HEK293T (cell line): ENCODE measurements around the gene ITPRID1.

Experiments
- CTCF ChIA-PET: fragments of 350-600 bp; formaldehyde crosslinking; extraction: SDS; loops from one replicate; lab custom pipeline; 2021; ENCODE audit warnings: antibody characterized with exemption, inconsistent platforms; lab: Yijun Ruan, JAX
- POLR2A ChIA-PET: fragments of 350-600 bp; formaldehyde crosslinking; extraction: SDS; loops from one replicate; lab custom pipeline; 2020; ENCODE audit warnings: antibody characterized with exemption, inconsistent platforms; lab: Yijun Ruan, JAX
- DNase-seq: peaks from one replicate; pipeline ENCODE4 v3.0.0; 2012; ENCODE audit warnings: mixed read lengths; ENCODE audit errors: extremely low spot score
- ARNT ChIP-seq: fragments of 450-650 bp; IDR thresholded peaks from 2 replicates; pipeline ENCODE4 v1.6.1; 2017; ENCODE audit warnings: mild to moderate bottlenecking
- BHLHE40 ChIP-seq: fragments of 450-650 bp; IDR thresholded peaks from 2 replicates; pipeline ENCODE4 v1.6.1; 2016; ENCODE audit warnings: mild to moderate bottlenecking, moderate library complexity, borderline replicate concordance
- CTBP1 ChIP-seq: fragments of 450-650 bp; IDR thresholded peaks from 2 replicates; pipeline ENCODE4 v1.6.1; 2016; ENCODE audit warnings: borderline replicate concordance
- ELF4 ChIP-seq: fragments of 450-650 bp; IDR thresholded peaks from 2 replicates; pipeline ENCODE4 v1.6.1; 2017; ENCODE audit warnings: antibody characterized with exemption
- FOXA1 ChIP-seq: fragments of 450-650 bp; IDR thresholded peaks from 2 replicates; pipeline ENCODE4 v1.6.1; 2016; ENCODE audit warnings: mild to moderate bottlenecking
- FOXK2 ChIP-seq: fragments of 450-650 bp; IDR thresholded peaks from 2 replicates; pipeline ENCODE4 v1.6.1; 2016; ENCODE audit warnings: mild to moderate bottlenecking
- FOXM1 ChIP-seq: fragments of 450-650 bp; IDR thresholded peaks from 2 replicates; pipeline ENCODE4 v1.6.1; 2017; ENCODE audit warnings: mild to moderate bottlenecking, borderline replicate concordance
- HDGF ChIP-seq: fragments of 450-650 bp; IDR thresholded peaks from 2 replicates; pipeline ENCODE4 v1.6.1; 2017; ENCODE audit warnings: antibody characterized with exemption, borderline replicate concordance
- L3MBTL2 ChIP-seq: fragments of 450-650 bp; conservative IDR thresholded peaks from 2 replicates; pipeline ENCODE4 v1.6.1; 2016; ENCODE audit warnings: mild to moderate bottlenecking
- LEF1 ChIP-seq: fragments of 450-650 bp; IDR thresholded peaks from 2 replicates; pipeline ENCODE4 v1.6.1; 2017; ENCODE audit warnings: mild to moderate bottlenecking, borderline replicate concordance
- NFRKB ChIP-seq: fragments of 450-650 bp; IDR thresholded peaks from 2 replicates; pipeline ENCODE4 v1.6.1; 2016; ENCODE audit warnings: mild to moderate bottlenecking, moderate library complexity
- SP1 ChIP-seq: fragments of 450-650 bp; IDR thresholded peaks from 2 replicates; pipeline ENCODE4 v1.6.1; 2017
- SUZ12 ChIP-seq: fragments of 450-650 bp; IDR thresholded peaks from 2 replicates; pipeline ENCODE4 v1.6.1; 2016; ENCODE audit warnings: mild to moderate bottlenecking
- TARDBP ChIP-seq: fragments of 450-650 bp; IDR thresholded peaks from 2 replicates; pipeline ENCODE4 v1.6.1; 2016
- ZNF384 ChIP-seq: fragments of 450-650 bp; IDR thresholded peaks from 2 replicates; pipeline ENCODE4 v1.6.1; 2016
- TF ChIP-seq, protein P1 (sequence below): fragments of 450-650 bp; IDR thresholded peaks from 2 replicates; pipeline ENCODE4 v1.6.1; 2016

Gene ITPRID1

DNA sequence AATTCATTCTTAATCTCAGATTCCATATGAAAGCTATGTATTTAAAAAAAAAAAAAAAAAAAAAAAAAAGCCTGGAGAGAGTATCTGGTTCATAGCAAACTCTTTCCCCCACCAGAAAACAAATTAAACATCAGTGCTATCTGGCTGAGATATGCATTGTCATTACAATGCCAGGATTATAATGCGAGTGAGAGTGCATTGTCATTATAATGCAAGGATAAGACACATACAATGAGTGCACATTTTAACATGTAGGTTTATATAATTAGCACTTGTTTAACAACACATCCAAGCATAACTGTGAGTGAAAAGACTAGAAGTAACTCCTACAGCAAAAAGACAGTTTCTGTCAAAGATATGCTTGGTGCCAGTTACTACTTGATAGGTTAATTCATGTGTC lies 48.1 kb downstream of the ITPRID1 start:
- ChIA-PET CTCF (no interaction called here), POLR2A (no interaction called here)
- TF ChIP-seq ZNF384 (no peak), L3MBTL2 (no peak), HDGF (no peak), FOXA1 (no peak), FOXM1 (no peak), LEF1 (no peak), ARNT (no peak), BHLHE40 (no peak), NFRKB (no peak), FOXK2 (no peak), SP1 (no peak), TARDBP (no peak), CTBP1 (no peak), SUZ12 (no peak), ELF4 (no peak)
- TF ChIP-seq, protein P1, sequence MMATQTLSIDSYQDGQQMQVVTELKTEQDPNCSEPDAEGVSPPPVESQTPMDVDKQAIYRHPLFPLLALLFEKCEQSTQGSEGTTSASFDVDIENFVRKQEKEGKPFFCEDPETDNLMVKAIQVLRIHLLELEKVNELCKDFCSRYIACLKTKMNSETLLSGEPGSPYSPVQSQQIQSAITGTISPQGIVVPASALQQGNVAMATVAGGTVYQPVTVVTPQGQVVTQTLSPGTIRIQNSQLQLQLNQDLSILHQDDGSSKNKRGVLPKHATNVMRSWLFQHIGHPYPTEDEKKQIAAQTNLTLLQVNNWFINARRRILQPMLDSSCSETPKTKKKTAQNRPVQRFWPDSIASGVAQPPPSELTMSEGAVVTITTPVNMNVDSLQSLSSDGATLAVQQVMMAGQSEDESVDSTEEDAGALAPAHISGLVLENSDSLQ, result no peak
- DNase-seq, result no peak

DNA sequence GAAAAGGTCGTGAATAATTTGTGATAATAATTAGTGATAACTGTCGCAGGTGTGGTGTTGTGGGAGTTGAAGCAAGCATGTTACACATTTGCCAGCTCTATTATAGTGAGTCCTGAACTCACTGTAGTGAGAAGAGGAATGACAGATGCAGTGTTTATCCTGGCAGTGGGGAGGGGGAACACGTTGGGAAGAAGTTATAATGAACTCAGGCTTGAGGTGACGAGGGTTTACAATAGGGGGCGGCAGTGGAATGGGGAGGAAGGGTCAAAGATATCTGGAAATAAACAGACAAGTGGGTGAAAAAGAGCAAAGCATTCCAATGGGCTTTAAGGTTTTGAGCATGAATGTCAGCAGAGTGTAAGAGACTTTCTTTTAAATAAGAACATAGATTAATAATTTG lies 49.6 kb downstream of the ITPRID1 start:
- TF ChIP-seq SP1 (no peak), HDGF (no peak), BHLHE40 (no peak), CTBP1 (no peak), NFRKB (no peak), ELF4 (no peak)
- CTCF ChIA-PET, result no interaction called here
- POLR2A ChIA-PET, result no interaction called here
- DNase-seq, result no peak

DNA sequence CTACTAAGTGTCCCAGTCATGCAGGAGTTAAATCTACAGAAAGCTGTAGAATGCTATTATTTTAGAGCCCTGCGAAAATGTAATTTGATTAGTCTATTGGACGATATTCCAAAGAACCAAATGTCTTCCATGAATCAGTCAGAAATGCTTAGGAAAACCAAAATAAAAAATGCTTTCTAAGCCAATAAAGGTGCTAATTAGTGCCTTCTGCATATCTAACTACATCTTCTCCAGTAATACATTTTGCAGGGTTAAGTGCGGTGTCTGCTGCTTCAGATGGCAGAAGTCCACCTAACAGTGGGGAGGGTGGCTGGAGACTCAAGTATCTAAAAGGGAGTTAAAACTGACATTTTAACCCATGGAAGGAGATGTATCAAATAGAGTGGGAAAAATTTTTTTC lies 50.1 kb downstream of the ITPRID1 start:
- CTCF ChIA-PET, result no interaction called here
- POLR2A ChIA-PET, result no interaction called here
- DNase-seq, result no peak
- TF ChIP-seq ARNT, result no peak
- TF ChIP-seq NFRKB, result no peak
- no peak for TF ChIP-seq ZNF384
- no peak for TF ChIP-seq FOXA1
- no peak for TF ChIP-seq BHLHE40
- TF ChIP-seq L3MBTL2, result no peak
- no peak for TF ChIP-seq FOXK2
- no peak for TF ChIP-seq SUZ12
- no peak for TF ChIP-seq LEF1
- TF ChIP-seq HDGF, result no peak
- no peak for TF ChIP-seq TARDBP
- no peak for TF ChIP-seq CTBP1
- no peak for TF ChIP-seq FOXM1
- TF ChIP-seq ELF4, result no peak
- TF ChIP-seq, protein P1, result no peak
- TF ChIP-seq SP1, result no peak

DNA sequence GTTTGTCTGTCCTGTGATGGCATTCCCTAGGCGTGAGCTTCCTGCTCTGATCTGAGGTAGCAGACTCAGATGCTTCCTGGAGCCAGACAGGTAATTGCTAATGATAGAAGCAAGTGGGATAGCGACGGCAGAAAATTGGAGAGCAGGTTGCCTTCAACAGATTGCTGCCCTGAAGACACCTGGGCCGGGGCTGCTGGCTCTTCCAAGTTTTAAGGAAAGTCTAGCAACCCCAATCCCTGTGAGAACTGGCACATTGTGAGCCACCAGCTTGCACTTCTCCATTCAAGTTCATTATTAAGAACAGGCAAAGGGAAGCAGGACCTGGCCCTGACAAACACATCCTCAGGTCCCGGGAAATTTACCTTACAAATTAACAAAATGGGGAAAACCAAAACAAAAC lies 50.8 kb downstream of the ITPRID1 start:
- POLR2A ChIA-PET, result no interaction called here
- no peak for DNase-seq
- TF ChIP-seq CTBP1 (no peak), SUZ12 (no peak), NFRKB (no peak), SP1 (no peak), ARNT (no peak), FOXA1 (no peak), LEF1 (no peak), ELF4 (no peak), L3MBTL2 (no peak)
- TF ChIP-seq, protein P1, result no peak
- CTCF ChIA-PET, result no interaction called here

DNA sequence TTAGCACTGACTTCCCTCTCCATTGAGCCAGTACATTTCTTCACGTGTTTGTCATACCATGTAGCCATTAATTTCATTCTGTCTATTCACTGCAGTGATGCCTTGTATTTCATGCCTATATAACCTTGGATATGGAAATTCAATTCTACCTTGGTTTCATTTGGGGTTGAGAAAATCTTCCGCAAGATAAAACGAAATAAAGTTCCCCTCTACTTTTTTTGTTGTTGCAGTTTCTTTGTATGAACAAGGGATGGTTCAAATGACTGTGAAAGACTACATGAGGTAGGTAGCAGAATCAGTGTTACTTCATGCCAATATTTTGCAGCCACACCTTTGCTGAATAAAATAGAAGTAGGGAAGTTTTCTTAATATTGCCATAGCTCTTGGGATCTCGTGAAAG lies 55.6 kb downstream of the ITPRID1 start:
- ChIA-PET CTCF (no interaction called here), POLR2A (no interaction called here)
- no peak for DNase-seq
- TF ChIP-seq ARNT (no peak), FOXK2 (no peak), FOXA1 (no peak), FOXM1 (no peak), NFRKB (no peak), ELF4 (no peak), CTBP1 (no peak), BHLHE40 (no peak), LEF1 (no peak), ZNF384 (no peak), HDGF (no peak), SP1 (no peak), SUZ12 (no peak), L3MBTL2 (no peak), TARDBP (no peak)
- TF ChIP-seq, protein P1, result no peak

DNA sequence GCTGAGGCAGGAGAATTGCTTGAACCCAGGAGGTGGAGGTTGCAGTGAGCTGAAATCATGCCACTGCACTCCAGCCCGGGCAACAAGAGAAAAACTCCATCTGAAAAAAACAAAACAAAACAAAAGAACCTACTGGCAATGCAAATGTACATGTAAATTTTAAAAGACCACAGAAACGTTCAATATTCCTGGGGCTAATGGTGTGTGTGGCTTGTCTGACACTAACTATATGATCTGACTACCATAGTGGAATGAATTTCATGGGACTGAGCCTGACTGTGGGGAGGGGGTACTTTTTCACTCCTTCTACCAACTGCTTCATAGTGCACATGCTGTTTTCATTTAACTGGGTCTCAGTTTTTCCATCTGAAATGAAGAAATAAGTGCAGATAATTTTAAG lies 69.6 kb downstream of the ITPRID1 start:
- no peak for TF ChIP-seq FOXK2
- TF ChIP-seq NFRKB, result no peak
- TF ChIP-seq, protein P1, result no peak
- no peak for TF ChIP-seq CTBP1
- DNase-seq, result no peak
- CTCF ChIA-PET, result no interaction called here
- POLR2A ChIA-PET, result no interaction called here
